ENCODE data around the gene SLC9A7. TPM values are rescaled to one million over a fixed set of nuclear protein-coding genes. Genes with fewer than 3 reads are reported as not detected.

The SLC9A7 gene
- total and polyA plus RNA-seq, 12 donors: 0.43 to 7.5 (median 1.9) TPM

DNA sequence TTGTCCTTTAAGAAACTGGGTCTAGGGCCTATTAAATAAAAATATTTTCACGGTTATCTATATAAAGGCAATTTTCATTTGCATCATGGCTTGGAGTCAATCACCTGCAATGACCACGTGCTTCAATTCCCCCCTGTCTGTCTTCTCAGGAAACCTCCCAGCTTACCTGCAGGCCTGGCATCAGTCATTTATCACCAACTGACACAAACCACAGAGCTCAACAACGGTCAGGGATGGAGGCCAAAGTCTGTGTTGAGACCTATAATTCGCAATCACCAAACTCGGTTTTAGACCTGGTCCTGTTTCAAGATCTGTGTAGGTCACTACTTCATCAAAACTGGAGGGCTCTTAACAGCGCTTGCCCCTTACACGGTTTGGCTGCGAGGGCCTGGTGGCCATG lies 1.9 kb downstream of the SLC9A7 start:
- H3K27ac ChIP-seq: no peak overlapping the region
- TF ChIP-seq, protein P1, sequence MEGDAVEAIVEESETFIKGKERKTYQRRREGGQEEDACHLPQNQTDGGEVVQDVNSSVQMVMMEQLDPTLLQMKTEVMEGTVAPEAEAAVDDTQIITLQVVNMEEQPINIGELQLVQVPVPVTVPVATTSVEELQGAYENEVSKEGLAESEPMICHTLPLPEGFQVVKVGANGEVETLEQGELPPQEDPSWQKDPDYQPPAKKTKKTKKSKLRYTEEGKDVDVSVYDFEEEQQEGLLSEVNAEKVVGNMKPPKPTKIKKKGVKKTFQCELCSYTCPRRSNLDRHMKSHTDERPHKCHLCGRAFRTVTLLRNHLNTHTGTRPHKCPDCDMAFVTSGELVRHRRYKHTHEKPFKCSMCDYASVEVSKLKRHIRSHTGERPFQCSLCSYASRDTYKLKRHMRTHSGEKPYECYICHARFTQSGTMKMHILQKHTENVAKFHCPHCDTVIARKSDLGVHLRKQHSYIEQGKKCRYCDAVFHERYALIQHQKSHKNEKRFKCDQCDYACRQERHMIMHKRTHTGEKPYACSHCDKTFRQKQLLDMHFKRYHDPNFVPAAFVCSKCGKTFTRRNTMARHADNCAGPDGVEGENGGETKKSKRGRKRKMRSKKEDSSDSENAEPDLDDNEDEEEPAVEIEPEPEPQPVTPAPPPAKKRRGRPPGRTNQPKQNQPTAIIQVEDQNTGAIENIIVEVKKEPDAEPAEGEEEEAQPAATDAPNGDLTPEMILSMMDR (IDR thresholded peaks at IDR 0.05): no peak
- no peaks in the 10 kb centered on the region for H3K9me3 ChIP-seq
- ATAC-seq (no peak), DNase-seq (no peak)
- peaks cover 0 to 29% (median 0%) of the 10 kb centered on the region in 7 donors for H3K27me3 ChIP-seq
- no peaks in the 10 kb centered on the region for H3K36me3 ChIP-seq
- H3K4me3 ChIP-seq: no peak overlapping the region
- intact Hi-C loops (cut with DNase I): loop anchor here in 5 of 10 donors (5.0 to 10.0 kb wide), 4 partner anchors 35 to 278 kb away; no protein-coding TSS in a partner anchor
- peaks cover 0 to 7% (median 0%) of the 10 kb centered on the region in 9 donors for H3K4me1 ChIP-seq
- 67 to 74% methylated on average over 8 of the region's 8 CpGs for WGBS, 2 donors

DNA sequence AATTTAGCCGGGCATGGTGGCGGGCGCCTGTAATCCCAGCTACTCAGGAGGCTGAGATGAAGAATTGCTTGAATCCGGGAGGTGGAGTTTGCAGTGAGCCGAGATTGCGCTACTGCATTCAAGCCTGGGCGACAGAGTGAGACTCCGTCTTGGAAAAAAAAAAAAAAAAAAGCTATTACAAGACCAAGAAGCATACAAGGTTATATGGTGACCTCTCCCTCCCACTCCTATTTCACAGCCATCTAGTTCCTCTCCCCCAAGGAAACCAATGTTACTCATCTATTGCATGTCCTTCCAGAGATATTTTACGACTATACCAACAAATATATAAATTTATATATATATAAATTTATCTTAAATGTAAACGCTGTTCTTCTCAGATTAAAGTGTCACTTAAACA lies 3.2 kb downstream of the SLC9A7 start:
- DNase-seq: no peak
- Histone ChIP-seq H3K27me3 (peaks cover 0 to 17% (median 0%) of the 10 kb centered on the region in 7 donors), H3K4me3 (no peak overlapping the region), H3K4me1 (peaks cover 0 to 7% (median 0%) of the 10 kb centered on the region in 9 donors), H3K27ac (no peak overlapping the region), H3K36me3 (no peaks in the 10 kb centered on the region), H3K9me3 (no peaks in the 10 kb centered on the region)
- intact Hi-C loops (cut with DNase I): loop anchor here in 5 of 10 donors (5.0 to 10.0 kb wide), 4 partner anchors 37 to 279 kb away; no protein-coding TSS in a partner anchor
- TF ChIP-seq, protein P1 (IDR thresholded peaks at IDR 0.05): no peak
- WGBS, 2 donors: 91% methylated on average over 9 to 10 of the region's 10 CpGs
- ATAC-seq: no peak

GRCh38 chrX:46754586-46755061 lies 4.3 kb downstream of the SLC9A7 start:
- 67 to 82% methylated on average over 3 of the region's 3 CpGs for WGBS, 2 donors
- no peak for ATAC-seq
- H3K36me3 ChIP-seq: no peaks in the 10 kb centered on the region
- peaks cover 0 to 11% (median 0%) of the 10 kb centered on the region in 7 donors for H3K27me3 ChIP-seq
- TF ChIP-seq, protein P1 (IDR thresholded peaks at IDR 0.05): no peak
- no peak for DNase-seq
- no peak overlapping the region for H3K27ac ChIP-seq
- no peaks in the 10 kb centered on the region for H3K9me3 ChIP-seq
- peaks cover 0 to 4% (median 0%) of the 10 kb centered on the region in 9 donors for H3K4me1 ChIP-seq
- H3K4me3 ChIP-seq: no peak overlapping the region
- intact Hi-C loops (cut with DNase I): loop anchor here in 5 of 10 donors (5.0 to 10.0 kb wide), 4 partner anchors 38 to 280 kb away; no protein-coding TSS in a partner anchor

DNA sequence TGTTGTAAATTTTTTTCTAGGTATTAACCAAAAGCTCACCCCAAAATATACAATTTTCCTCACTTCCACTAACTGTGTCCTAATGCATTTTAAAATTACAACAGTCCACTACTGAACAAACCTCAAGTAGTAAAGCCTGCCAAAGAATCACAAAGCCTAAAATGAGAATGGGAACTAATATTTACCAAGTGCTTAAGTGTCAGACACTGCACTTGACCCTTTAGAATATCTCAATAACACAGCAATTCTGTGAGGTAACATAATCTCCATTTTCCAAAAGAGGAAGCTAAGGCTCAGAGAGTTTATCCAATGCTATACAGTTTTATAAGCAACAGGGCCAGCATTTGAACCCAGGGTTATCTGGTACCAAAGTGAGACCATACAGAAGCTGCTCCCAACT lies 4.9 kb downstream of the SLC9A7 start:
- intact Hi-C loops (cut with DNase I): loop anchor here in 2 of 10 donors (10.0 kb wide), 1 partner anchor 281 kb away; no protein-coding TSS in a partner anchor
- ATAC-seq: no peak

More for the DNA sequence above, 4.9 kb downstream of the SLC9A7 start:
- Histone ChIP-seq H3K27ac (no peak overlapping the region), H3K36me3 (no peaks in the 10 kb centered on the region), H3K4me1 (no peaks in the 10 kb centered on the region), H3K27me3 (peaks cover 0 to 6% (median 0%) of the 10 kb centered on the region in 7 donors), H3K9me3 (no peaks in the 10 kb centered on the region), H3K4me3 (no peak overlapping the region)
- no peak for DNase-seq
- TF ChIP-seq, protein P1 (IDR thresholded peaks at IDR 0.05): no peak
